ENCODE data around the gene PPIB.
A peak's percentile ranks its signal among the peaks of the same experiment; 100 is the strongest.
"Not testable (repeated sequence)": the region's sequence is repeated elsewhere in the genome, so short reads cannot be mapped to it uniquely, and the experiment has no call there.

Gene PPIB

GRCh38 chr15:64110950-64111678 is 51.7 kb downstream of the PPIB start:
- no peak overlapping the region for H3K4me3 Mint-ChIP-seq
- ATAC-seq (peak; percentile 54), DNase-seq (ENCODE audit: low spot score in 2 of 2) (no peak)
- peaks cover 49% of the 10 kb centered on the region for H3K36me3 Mint-ChIP-seq
- peaks cover 52% of the 10 kb centered on the region for H3K4me1 Mint-ChIP-seq
- H3K27ac Mint-ChIP-seq = peak overlapping the region; percentile 12
- H3K9me3 Mint-ChIP-seq = no peaks in the 10 kb centered on the region

- ATAC-seq; H3K9me3 Mint-ChIP-seq; DNase-seq (ENCODE audit: low spot score in 2 of 2); H3K4me3 Mint-ChIP-seq: not testable (repeated sequence)
- Mint-ChIP-seq H3K36me3 (peaks cover 40% of the 10 kb centered on the region), H3K27ac (peak overlapping the region; percentile 12), H3K4me1 (peaks cover 52% of the 10 kb centered on the region)
Observed at GRCh38 chr15:64110108-64110701, 52.6 kb downstream of the PPIB start.

GRCh38 chr15:64107337-64107736 is 55.5 kb downstream of the PPIB start:
- Mint-ChIP-seq H3K9me3 (no peaks in the 10 kb centered on the region), H3K36me3 (peaks cover 17% of the 10 kb centered on the region), H3K4me1 (peaks cover 54% of the 10 kb centered on the region), H3K27ac (peak overlapping the region; percentile 10), H3K4me3 (no peak overlapping the region)
- DNase-seq (ENCODE audit: low spot score in 2 of 2) = no peak
- no peak for ATAC-seq
